Measurements from ENCODE around the gene RPAP3.

The RPAP3 gene

GRCh38 chr12:47651368-47652254, 54.2 kb downstream of the RPAP3 start:
- H3F3A ChIP-seq (ENCODE audit: insufficient read depth, low read length): no peaks in the 10 kb centered on the region
- no peak overlapping the region for H3K27ac ChIP-seq (ENCODE audit: low read depth, low read length, poor library complexity, severe bottlenecking)
- H3K9ac ChIP-seq (ENCODE audit: low read length): peak overlapping the region; percentile 35; the same call in 1 of the 2 replicates
- no peaks in the 10 kb centered on the region for H3K36me3 ChIP-seq (ENCODE audit: insufficient read depth, low read length)
- no peaks in the 10 kb centered on the region for H3K9me2 ChIP-seq (ENCODE audit: low read depth, low read length)
- H3K9me3 ChIP-seq (ENCODE audit: low read length): no peaks in the 10 kb centered on the region
- no peak for TF ChIP-seq EZH2 (IDR thresholded peaks at IDR 0.05; ENCODE audit: borderline replicate concordance, low read length)
- peak; percentile 68 for TF ChIP-seq CTCF (IDR thresholded peaks at IDR 0.05; ENCODE audit: low read length)
- H4K20me1 ChIP-seq (ENCODE audit: insufficient read depth, low read length): no peaks in the 10 kb centered on the region
- no peak overlapping the region for H2AFZ ChIP-seq (ENCODE audit: low read length)
- no peaks in the 10 kb centered on the region for H3K79me2 ChIP-seq (ENCODE audit: insufficient read depth, low read length)
- H3K4me2 ChIP-seq (ENCODE audit: low read length): peak overlapping the region; percentile 34
- H3K27me3 ChIP-seq (ENCODE audit: insufficient read depth, low read length): no peaks in the 10 kb centered on the region
- H3K4me1 ChIP-seq (ENCODE audit: insufficient read depth, low read length, severe bottlenecking): peaks cover 16% of the 10 kb centered on the region
- H3K4me3 ChIP-seq (ENCODE audit: low read depth, low read length, poor library complexity, severe bottlenecking): no peak overlapping the region

- no peak overlapping the region for H2AFZ ChIP-seq (ENCODE audit: low read length)
- TF ChIP-seq EZH2 (IDR thresholded peaks at IDR 0.05; ENCODE audit: borderline replicate concordance, low read length): no peak
- no peak for TF ChIP-seq CTCF (IDR thresholded peaks at IDR 0.05; ENCODE audit: low read length)
- H3K36me3 ChIP-seq (ENCODE audit: insufficient read depth, low read length): peaks cover 3% of the 10 kb centered on the region; the same call in 1 of the 2 replicates
- H3K9me3 ChIP-seq (ENCODE audit: low read length): no peaks in the 10 kb centered on the region
- no peak overlapping the region for H3K9ac ChIP-seq (ENCODE audit: low read length)
- H3K4me3 ChIP-seq (ENCODE audit: low read depth, low read length, poor library complexity, severe bottlenecking): no peak overlapping the region
- no peaks in the 10 kb centered on the region for H3K79me2 ChIP-seq (ENCODE audit: insufficient read depth, low read length)
- H4K20me1 ChIP-seq (ENCODE audit: insufficient read depth, low read length): no peaks in the 10 kb centered on the region
- no peaks in the 10 kb centered on the region for H3K27me3 ChIP-seq (ENCODE audit: insufficient read depth, low read length)
- H3K27ac ChIP-seq (ENCODE audit: low read depth, low read length, poor library complexity, severe bottlenecking): no peak overlapping the region
- peaks cover 16% of the 10 kb centered on the region for H3K4me1 ChIP-seq (ENCODE audit: insufficient read depth, low read length, severe bottlenecking)
- H3K4me2 ChIP-seq (ENCODE audit: low read length): no peak overlapping the region
- H3K9me2 ChIP-seq (ENCODE audit: low read depth, low read length): no peaks in the 10 kb centered on the region
- no peaks in the 10 kb centered on the region for H3F3A ChIP-seq (ENCODE audit: insufficient read depth, low read length)
Measured at GRCh38 chr12:47650469-47650868, 55.4 kb downstream of the RPAP3 start.

GRCh38 chr12:47649381-47649780, 56.4 kb downstream of the RPAP3 start:
- H3K4me2 ChIP-seq (ENCODE audit: low read length): no peak overlapping the region
- H3K79me2 ChIP-seq (ENCODE audit: insufficient read depth, low read length): no peaks in the 10 kb centered on the region
- TF ChIP-seq EZH2 (IDR thresholded peaks at IDR 0.05; ENCODE audit: borderline replicate concordance, low read length) (no peak), CTCF (IDR thresholded peaks at IDR 0.05; ENCODE audit: low read length) (no peak)
- no peaks in the 10 kb centered on the region for H3F3A ChIP-seq (ENCODE audit: insufficient read depth, low read length)
- H3K27me3 ChIP-seq (ENCODE audit: insufficient read depth, low read length): no peaks in the 10 kb centered on the region
- H3K27ac ChIP-seq (ENCODE audit: low read depth, low read length, poor library complexity, severe bottlenecking): no peak overlapping the region
- peaks cover 8% of the 10 kb centered on the region for H3K36me3 ChIP-seq (ENCODE audit: insufficient read depth, low read length)
- H3K9me3 ChIP-seq (ENCODE audit: low read length): peaks cover 2% of the 10 kb centered on the region; the same call in 1 of the 2 replicates
- no peak overlapping the region for H3K4me3 ChIP-seq (ENCODE audit: low read depth, low read length, poor library complexity, severe bottlenecking)
- H2AFZ ChIP-seq (ENCODE audit: low read length): no peak overlapping the region
- H3K9ac ChIP-seq (ENCODE audit: low read length): no peak overlapping the region
- peaks cover 16% of the 10 kb centered on the region for H3K4me1 ChIP-seq (ENCODE audit: insufficient read depth, low read length, severe bottlenecking)
- H4K20me1 ChIP-seq (ENCODE audit: insufficient read depth, low read length): no peaks in the 10 kb centered on the region
- no peaks in the 10 kb centered on the region for H3K9me2 ChIP-seq (ENCODE audit: low read depth, low read length)
